ENCODE measurements around the gene SELPLG.

GRCh38 chr12:108578264-108578663 lies 55.4 kb downstream of the SELPLG start:
- TF ChIP-seq, protein P1, sequence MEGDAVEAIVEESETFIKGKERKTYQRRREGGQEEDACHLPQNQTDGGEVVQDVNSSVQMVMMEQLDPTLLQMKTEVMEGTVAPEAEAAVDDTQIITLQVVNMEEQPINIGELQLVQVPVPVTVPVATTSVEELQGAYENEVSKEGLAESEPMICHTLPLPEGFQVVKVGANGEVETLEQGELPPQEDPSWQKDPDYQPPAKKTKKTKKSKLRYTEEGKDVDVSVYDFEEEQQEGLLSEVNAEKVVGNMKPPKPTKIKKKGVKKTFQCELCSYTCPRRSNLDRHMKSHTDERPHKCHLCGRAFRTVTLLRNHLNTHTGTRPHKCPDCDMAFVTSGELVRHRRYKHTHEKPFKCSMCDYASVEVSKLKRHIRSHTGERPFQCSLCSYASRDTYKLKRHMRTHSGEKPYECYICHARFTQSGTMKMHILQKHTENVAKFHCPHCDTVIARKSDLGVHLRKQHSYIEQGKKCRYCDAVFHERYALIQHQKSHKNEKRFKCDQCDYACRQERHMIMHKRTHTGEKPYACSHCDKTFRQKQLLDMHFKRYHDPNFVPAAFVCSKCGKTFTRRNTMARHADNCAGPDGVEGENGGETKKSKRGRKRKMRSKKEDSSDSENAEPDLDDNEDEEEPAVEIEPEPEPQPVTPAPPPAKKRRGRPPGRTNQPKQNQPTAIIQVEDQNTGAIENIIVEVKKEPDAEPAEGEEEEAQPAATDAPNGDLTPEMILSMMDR (IDR thresholded peaks at IDR 0.05) = no peak
- no peak for TF ChIP-seq POLR2AphosphoS5 (IDR thresholded peaks at IDR 0.05; ENCODE audit: low read depth, low read length)
- TF ChIP-seq TCF7L2 (IDR thresholded peaks at IDR 0.05; ENCODE audit: low read depth, low read length) = no peak
- no peak for TF ChIP-seq REST (IDR thresholded peaks at IDR 0.05; ENCODE audit: insufficient read depth in 1 of 2, low read depth in 2 of 2, low read length in 1 of 2)

Data from Panc1 (cell line).